GM12878 (cell line): ENCODE data around the gene GUCY1B1. TPM values are rescaled to one million over a fixed set of nuclear protein-coding genes. Genes with fewer than 3 reads are reported as not detected.

Source experiments
- ATAC-seq: fragments of 200-7000 bp; cut with Tn5 transposase; 3 replicates; pipeline ENCODE4 v1.9.1; 2020; ENCODE audit warnings: mild to moderate bottlenecking, moderate library complexity
- BruUV-seq: library from RNA; stranded (reverse); fragments of 400-500 nt; replicated peaks from 2 replicates; lab custom pipeline; 2021; lab: Mats Ljungman, UMichigan
- CTCF ChIA-PET: fragments of 300-600 bp; sonication (Branson Sonifier 250); formaldehyde crosslinking; extraction: SDS; loops from one replicate; lab custom pipeline; 2021; ENCODE audit warnings: inconsistent platforms; lab: Yijun Ruan, JAX
- POLR2A ChIA-PET: fragments of 350-600 bp; formaldehyde crosslinking; extraction: SDS; loops from one replicate; lab custom pipeline; 2021; ENCODE audit warnings: inconsistent platforms; lab: Charles Lee
- RAD21 ChIA-PET: fragments of 300-600 bp; sonication (Branson Sonifier 250); formaldehyde crosslinking; loops from one replicate; lab custom pipeline; 2023; ENCODE audit warnings: antibody characterized with exemption; ENCODE audit not compliant: unreplicated experiment; lab: Charles Lee
- SMC1A ChIA-PET: fragments of 300-600 bp; sonication (Branson Sonifier 250); formaldehyde crosslinking; loops from one replicate; lab custom pipeline; 2023; ENCODE audit not compliant: unreplicated experiment, uncharacterized antibody; lab: Charles Lee
- DNase-seq: peaks from one replicate; pipeline ENCODE4 v3.0.0-alpha.2; 2011; ENCODE audit warnings: low read depth, low spot score
- FAIRE-seq: peaks from 3 replicates; lab custom pipeline; 2011; peaks lifted over from hg19 to GRCh38; lab: Jason Lieb, UNC
- H2AFZ ChIP-seq: 2 replicates; pipeline ENCODE4 v1.6.0; 2011; ENCODE audit warnings: low read depth, low read length, control low read depth; ENCODE audit not compliant: control insufficient read depth
- H3K27ac ChIP-seq: 2 replicates; pipeline ENCODE4 v1.5.1; 2011; ENCODE audit warnings: control low read depth; ENCODE audit not compliant: control insufficient read depth, insufficient read depth
- H3K27me3 ChIP-seq, 2 experiments: replicated peaks in 1 of 2; 2 replicates each; pipeline versions ENCODE4 v1.6.0 to v1.6.1; 2011; ENCODE audit warnings: low read length in 1 of 2; ENCODE audit not compliant: control insufficient read depth in 2 of 2, insufficient read depth in 2 of 2
- H3K36me3 ChIP-seq, 2 experiments: 2 replicates each; pipeline ENCODE4 v1.5.1; 2011; ENCODE audit warnings: low read length in 1 of 2; ENCODE audit not compliant: control insufficient read depth in 2 of 2, insufficient read depth in 2 of 2
- H3K4me1 ChIP-seq: 2 replicates; pipeline ENCODE4 v1.6.1; 2011; ENCODE audit warnings: mild to moderate bottlenecking, low read length, moderate library complexity, mixed read lengths; ENCODE audit not compliant: control insufficient read depth, insufficient read depth
- H3K4me2 ChIP-seq: 2 replicates; pipeline ENCODE4 v1.6.0; 2011; ENCODE audit warnings: control low read depth; ENCODE audit not compliant: control insufficient read depth, insufficient read depth
- H3K4me3 ChIP-seq: fragments of 200-600 bp; sonication (generic); 2 replicates; pipeline ENCODE4 v1.5.1; 2016
- H3K79me2 ChIP-seq: 2 replicates; pipeline ENCODE4 v1.6.0; 2011; ENCODE audit warnings: low read length; ENCODE audit not compliant: control insufficient read depth, insufficient read depth
- H3K9ac ChIP-seq: 2 replicates; pipeline ENCODE4 v1.8.0; 2011; ENCODE audit warnings: low read length, control low read depth, mixed read lengths; ENCODE audit not compliant: control insufficient read depth, insufficient read depth
- H3K9me3 ChIP-seq: replicated peaks from 3 replicates; pipeline ENCODE4 v1.5.1; 2011; ENCODE audit warnings: mild to moderate bottlenecking, low read length; ENCODE audit not compliant: control insufficient read depth, insufficient read depth
- H4K20me1 ChIP-seq: 2 replicates; pipeline ENCODE4 v1.6.0; 2011; ENCODE audit not compliant: control insufficient read depth, insufficient read depth
- BHLHE40 ChIP-seq, 2 experiments: fragments of 450-650 bp in 1 of 2; IDR thresholded peaks; 2 replicates each; pipeline ENCODE4 v1.6.1; 2011 to 2017; ENCODE audit warnings: low read depth in 2 of 2, borderline replicate concordance in 1 of 2, improper control_type of control experiment in 1 of 2, low read length in 1 of 2, mild to moderate bottlenecking in 1 of 2
- CREB1 ChIP-seq: IDR thresholded peaks from 2 replicates; pipeline ENCODE4 v1.6.1; 2012; ENCODE audit warnings: low read depth, mild to moderate bottlenecking, inconsistent platforms
- CREM ChIP-seq: IDR thresholded peaks from 2 replicates; pipeline ENCODE4 v1.6.1; 2014; ENCODE audit warnings: antibody characterized with exemption, low read depth
- HDGF ChIP-seq: fragments of 450-650 bp; IDR thresholded peaks from 2 replicates; pipeline ENCODE4 v1.6.1; 2016; ENCODE audit warnings: antibody characterized with exemption
- SUPT20H ChIP-seq: IDR thresholded peaks from 2 replicates; pipeline ENCODE4 v1.6.1; 2011; ENCODE audit warnings: low read depth, mild to moderate bottlenecking, low read length, moderate library complexity, borderline replicate concordance; ENCODE audit not compliant: control insufficient read depth
- TBL1XR1 ChIP-seq: IDR thresholded peaks from 2 replicates; pipeline ENCODE4 v1.6.1; 2012; ENCODE audit warnings: low read depth, low read length, improper control_type of control experiment
- YY1 ChIP-seq: IDR thresholded peaks from 2 replicates; pipeline ENCODE4 v1.6.1; 2011; ENCODE audit warnings: low read depth, mild to moderate bottlenecking, low read length
- ZNF274 ChIP-seq: IDR thresholded peaks from one replicate; pipeline ENCODE4 v1.8.0; 2011; ENCODE audit not compliant: insufficient read length, insufficient read depth
- WGBS: methylation state at CpG from one replicate; pipeline ENCODE4 v1.1.6; 2016; ENCODE audit warnings: low lambda C conversion rate; ENCODE audit not compliant: insufficient replicate concordance, insufficient coverage; ENCODE audit errors: missing lambda C conversion rate; 5-methylcytosine and 5-hydroxymethylcytosine counted together
- in situ Hi-C: fragments of 300-500 bp; cut with MboI; formaldehyde crosslinking; loops from 9 replicates; pipeline ENCODE4 v1.14.3; 2018; ENCODE audit warnings: mixed read lengths
- intact Hi-C: fragments of 100-400 bp; cut with micrococcal nuclease; formaldehyde crosslinking; loops from one replicate; pipeline ENCODE4 v1.14.2; 2022; ENCODE audit not compliant: unreplicated experiment
- polyA plus RNA-seq, 11 experiments: library from polyadenylated mRNA; depleted of rRNA in 4 of 11; unstranded in 6 of 11; stranded (reverse) in 5 of 11; fragments of >200 nt; fragmentation: Nextera tagmentation in 4 of 11; fragmentation: Illumina TruSeq in 1 of 11; extraction: Ambion mirVana in 4 of 11; extraction: Trizol in 1 of 11; gene quantifications; 1 replicate in 1 of 11; 2 replicates in 10 of 11; pipeline versions ENCODE4 v1.2.1 to v1.2.3, GENCODE V29; 2011 to 2016; ENCODE audit warnings: inconsistent platforms in 2 of 11, missing spikeins in 2 of 11, low read depth in 1 of 11
- total RNA-seq, 4 experiments: library from RNA; depleted of rRNA in 3 of 4; stranded (reverse); fragments of >200 nt in 3 of 4; fragmentation: Illumina TruSeq in 1 of 4; extraction: Trizol in 1 of 4; gene quantifications; 2 replicates each; pipeline versions ENCODE4 v1.2.1 to v1.2.3, GENCODE V29; 2013 to 2021
- TF ChIP-seq, protein P1 (sequence below): IDR thresholded peaks from 2 replicates; pipeline ENCODE4 v1.6.1; 2011; ENCODE audit warnings: low read depth, mild to moderate bottlenecking, low read length, moderate library complexity, borderline replicate concordance; ENCODE audit errors: extremely low read depth
- TF ChIP-seq, protein P2 (sequence below), 3 experiments: IDR thresholded peaks in 2 of 3; conservative IDR thresholded peaks in 1 of 3; 2 replicates each; pipeline ENCODE4 v1.5.1; 2011; ENCODE audit warnings: low read depth in 3 of 3, low read length in 3 of 3, mild to moderate bottlenecking in 3 of 3, control low read depth in 2 of 3, moderate library complexity in 2 of 3, inconsistent platforms in 1 of 3, mixed read lengths in 1 of 3; ENCODE audit not compliant: control insufficient read depth in 2 of 3, insufficient read depth in 1 of 3; ENCODE audit errors: extremely low read depth in 1 of 3

GUCY1B1 gene
- total and polyA plus RNA-seq, 10 of the 15 experiments (the other 5 are each of a cell fraction or from before 2014, with no cell fraction given): 0.60 to 38.5 (median 1.4) TPM

DNA sequence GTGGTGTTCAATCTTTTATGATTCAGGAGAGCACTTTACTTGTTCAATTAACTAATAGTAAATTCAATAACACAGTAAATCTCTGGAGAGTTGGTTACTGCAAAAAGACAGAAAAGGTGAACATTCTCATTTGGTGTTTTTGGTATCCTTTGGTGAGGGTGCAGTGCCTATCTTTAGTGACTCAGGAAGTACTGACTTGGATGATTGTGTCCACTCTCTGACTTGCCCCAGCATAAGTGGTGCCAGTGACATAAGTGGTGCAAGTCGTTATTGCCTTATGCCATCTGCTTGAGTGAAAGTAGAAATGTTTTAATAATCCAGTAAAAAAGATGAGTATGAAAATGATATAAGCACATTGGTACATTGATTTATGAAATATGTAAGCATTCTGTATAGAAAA is 27.0 kb downstream of the GUCY1B1 start:
- ATAC-seq: peak; percentile 29; the same call in 2 of the 3 replicates

DNA sequence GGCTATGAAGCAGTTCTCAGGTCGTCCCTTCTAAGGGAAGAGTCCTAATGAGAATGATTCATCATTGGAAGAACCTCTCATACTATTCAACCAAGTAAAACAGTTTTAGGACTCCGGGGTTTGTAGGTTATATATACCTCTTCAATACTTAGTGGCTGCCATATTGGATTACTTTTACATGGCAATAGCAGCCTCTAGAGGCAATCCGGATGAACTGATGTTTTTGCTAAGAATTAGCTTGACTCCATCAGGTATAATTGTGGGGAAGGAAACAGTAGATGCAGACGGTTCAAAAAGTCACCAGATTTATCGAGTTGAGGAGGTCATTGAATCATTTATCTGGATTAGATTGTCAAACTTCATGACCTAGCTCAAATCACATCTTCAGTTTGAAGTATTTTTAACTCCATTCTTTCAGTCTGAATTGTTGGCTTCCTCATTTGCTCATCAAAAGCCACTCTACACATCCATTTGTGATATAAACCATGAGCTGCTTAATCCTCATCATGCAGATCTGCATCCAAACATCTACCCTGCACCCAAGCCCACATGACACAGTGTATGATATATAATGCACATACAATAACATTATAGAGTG is 28.4 kb downstream of the GUCY1B1 start:
- ATAC-seq: peak; percentile 97
- no peak overlapping the region for H3K9ac ChIP-seq
- no peaks in the 10 kb centered on the region for H4K20me1 ChIP-seq
- H3K4me3 ChIP-seq: no peak overlapping the region
- WGBS: 11% methylated on average over 5 of the region's 5 CpGs
- no peak overlapping the region for H3K27ac ChIP-seq
- in situ Hi-C loops (loop anchor here (25.0 kb wide), 2 partner anchors 800 to 975 kb away; no protein-coding TSS in a partner anchor), intact Hi-C loops (loop anchor here (1.0 to 5.0 kb wide), 4 partner anchors 258 to 980 kb away; no protein-coding TSS in a partner anchor)
- peak; percentile 19 for DNase-seq
- H2AFZ ChIP-seq: no peak overlapping the region; the same call in 1 of the 2 replicates
- BruUV-seq: no TSS peak
- H3K36me3 ChIP-seq: no peaks in the 10 kb centered on the region
- no peaks in the 10 kb centered on the region for H3K9me3 ChIP-seq
- FAIRE-seq: peak; percentile 76
- ChIA-PET RAD21 (interaction anchor here (0.6 to 3.6 kb wide), 41 partner anchors 9 to 420 kb away, joined by 3 to 39 read pairs (median 5); partner anchors contain the start of genes CTSO, GUCY1A1, GUCY1B1 and MAP9), SMC1A (interaction anchor here (0.6 to 2.1 kb wide), 52 partner anchors 9 to 383 kb away, joined by 3 to 40 read pairs (median 4); partner anchors contain the start of genes CTSO and GUCY1B1), POLR2A (interaction anchor here (0.6 to 1.6 kb wide), 4 partner anchors 28 to 258 kb away, joined by 3 to 5 read pairs (median 4); partner anchors contain the start of gene GUCY1B1), CTCF (interaction anchor here (0.6 to 4.6 kb wide), 41 partner anchors 8 to 1149 kb away, joined by 3 to 75 read pairs (median 4); partner anchors contain the start of gene CTSO)
- no peaks in the 10 kb centered on the region for H3K4me1 ChIP-seq
- no peaks in the 10 kb centered on the region for H3K79me2 ChIP-seq
- no peaks in the 10 kb centered on the region for H3K27me3 ChIP-seq
- H3K4me2 ChIP-seq: no peak overlapping the region
- TF ChIP-seq, protein P1, sequence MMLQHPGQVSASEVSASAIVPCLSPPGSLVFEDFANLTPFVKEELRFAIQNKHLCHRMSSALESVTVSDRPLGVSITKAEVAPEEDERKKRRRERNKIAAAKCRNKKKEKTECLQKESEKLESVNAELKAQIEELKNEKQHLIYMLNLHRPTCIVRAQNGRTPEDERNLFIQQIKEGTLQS: no peak
- TF ChIP-seq, protein P2, sequence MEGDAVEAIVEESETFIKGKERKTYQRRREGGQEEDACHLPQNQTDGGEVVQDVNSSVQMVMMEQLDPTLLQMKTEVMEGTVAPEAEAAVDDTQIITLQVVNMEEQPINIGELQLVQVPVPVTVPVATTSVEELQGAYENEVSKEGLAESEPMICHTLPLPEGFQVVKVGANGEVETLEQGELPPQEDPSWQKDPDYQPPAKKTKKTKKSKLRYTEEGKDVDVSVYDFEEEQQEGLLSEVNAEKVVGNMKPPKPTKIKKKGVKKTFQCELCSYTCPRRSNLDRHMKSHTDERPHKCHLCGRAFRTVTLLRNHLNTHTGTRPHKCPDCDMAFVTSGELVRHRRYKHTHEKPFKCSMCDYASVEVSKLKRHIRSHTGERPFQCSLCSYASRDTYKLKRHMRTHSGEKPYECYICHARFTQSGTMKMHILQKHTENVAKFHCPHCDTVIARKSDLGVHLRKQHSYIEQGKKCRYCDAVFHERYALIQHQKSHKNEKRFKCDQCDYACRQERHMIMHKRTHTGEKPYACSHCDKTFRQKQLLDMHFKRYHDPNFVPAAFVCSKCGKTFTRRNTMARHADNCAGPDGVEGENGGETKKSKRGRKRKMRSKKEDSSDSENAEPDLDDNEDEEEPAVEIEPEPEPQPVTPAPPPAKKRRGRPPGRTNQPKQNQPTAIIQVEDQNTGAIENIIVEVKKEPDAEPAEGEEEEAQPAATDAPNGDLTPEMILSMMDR (IDR thresholded peaks at IDR 0.05 in 2 of 3, conservative IDR thresholded peaks at IDR 0.05 in 1 of 3; ENCODE audit: control insufficient read depth in 2 of 3, extremely low read depth in 1 of 3, insufficient read depth in 1 of 3, low read depth in 3 of 3, low read length in 3 of 3): peak; percentile 81 to 98 (median 90)

More for the DNA sequence above, 27.0 kb downstream of the GUCY1B1 start:
- RAD21 ChIA-PET: interaction anchor here (1.0 to 3.6 kb wide), 8 partner anchors 12 to 342 kb away, joined by 3 to 39 read pairs (median 6); no protein-coding TSS in a partner anchor
- no peak overlapping the region for H3K9ac ChIP-seq
- H3K4me1 ChIP-seq: no peaks in the 10 kb centered on the region
- no peak for DNase-seq
- no peak for TF ChIP-seq SUPT20H
- TF ChIP-seq BHLHE40 (IDR thresholded peaks at IDR 0.05; ENCODE audit: borderline replicate concordance in 1 of 2, low read depth in 2 of 2, low read length in 1 of 2): no peak
- TF ChIP-seq CREM: no peak
- TF ChIP-seq TBL1XR1: no peak
- TF ChIP-seq YY1: no peak
- TF ChIP-seq ZNF274: no peak
- TF ChIP-seq HDGF: no peak
- no peak for TF ChIP-seq CREB1
- TF ChIP-seq, all 136 proteins: peak for 0
- no peaks in the 10 kb centered on the region for H3K9me3 ChIP-seq
- no peak overlapping the region for H3K4me3 ChIP-seq
- no peaks in the 10 kb centered on the region for H4K20me1 ChIP-seq
- no peaks in the 10 kb centered on the region for H3K27me3 ChIP-seq
- intact Hi-C loops: loop anchor here (2.0 to 5.0 kb wide), 3 partner anchors 257 to 979 kb away; no protein-coding TSS in a partner anchor
- H3K79me2 ChIP-seq: no peaks in the 10 kb centered on the region
- BruUV-seq: no TSS peak
- in situ Hi-C loops: loop anchor here (25.0 kb wide), 2 partner anchors 799 to 974 kb away; no protein-coding TSS in a partner anchor
- H3K36me3 ChIP-seq: no peaks in the 10 kb centered on the region
- ChIA-PET POLR2A (interaction anchor here (0.6 to 0.7 kb wide), 2 partner anchors 116 to 1213 kb away, joined by 3 to 4 read pairs; no protein-coding TSS in a partner anchor), SMC1A (interaction anchor here (1.9 to 2.1 kb wide), 3 partner anchors 13 to 24 kb away, joined by 4 to 12 read pairs (median 7); no protein-coding TSS in a partner anchor), CTCF (interaction anchor here (1.0 to 1.6 kb wide), 3 partner anchors 9 to 293 kb away, joined by 3 to 9 read pairs (median 5); no protein-coding TSS in a partner anchor)
- no peak overlapping the region for H3K4me2 ChIP-seq
- no peak overlapping the region for H2AFZ ChIP-seq
- no peak for FAIRE-seq
- no peak overlapping the region for H3K27ac ChIP-seq
- WGBS: 0% methylated on average over 1 of the region's 1 CpG
